Hepatocyte (in vitro differentiated cells): ENCODE measurements around the gene MEGF8.

Experiments
- EZH2 ChIP-seq: fragments of 200-600 bp; sonication (generic); IDR thresholded peaks from 2 replicates; pipeline ENCODE4 v1.6.1; 2016; ENCODE audit warnings: antibody characterized with exemption, mild to moderate bottlenecking, borderline replicate concordance
- EZH2phosphoT487 ChIP-seq: fragments of 200-600 bp; sonication (generic); IDR thresholded peaks from one replicate; pipeline ENCODE4 v1.6.1; 2018; ENCODE audit warnings: antibody characterized with exemption, mild to moderate bottlenecking, low read depth, moderate library complexity; ENCODE audit not compliant: unreplicated experiment, severe bottlenecking

DNA sequence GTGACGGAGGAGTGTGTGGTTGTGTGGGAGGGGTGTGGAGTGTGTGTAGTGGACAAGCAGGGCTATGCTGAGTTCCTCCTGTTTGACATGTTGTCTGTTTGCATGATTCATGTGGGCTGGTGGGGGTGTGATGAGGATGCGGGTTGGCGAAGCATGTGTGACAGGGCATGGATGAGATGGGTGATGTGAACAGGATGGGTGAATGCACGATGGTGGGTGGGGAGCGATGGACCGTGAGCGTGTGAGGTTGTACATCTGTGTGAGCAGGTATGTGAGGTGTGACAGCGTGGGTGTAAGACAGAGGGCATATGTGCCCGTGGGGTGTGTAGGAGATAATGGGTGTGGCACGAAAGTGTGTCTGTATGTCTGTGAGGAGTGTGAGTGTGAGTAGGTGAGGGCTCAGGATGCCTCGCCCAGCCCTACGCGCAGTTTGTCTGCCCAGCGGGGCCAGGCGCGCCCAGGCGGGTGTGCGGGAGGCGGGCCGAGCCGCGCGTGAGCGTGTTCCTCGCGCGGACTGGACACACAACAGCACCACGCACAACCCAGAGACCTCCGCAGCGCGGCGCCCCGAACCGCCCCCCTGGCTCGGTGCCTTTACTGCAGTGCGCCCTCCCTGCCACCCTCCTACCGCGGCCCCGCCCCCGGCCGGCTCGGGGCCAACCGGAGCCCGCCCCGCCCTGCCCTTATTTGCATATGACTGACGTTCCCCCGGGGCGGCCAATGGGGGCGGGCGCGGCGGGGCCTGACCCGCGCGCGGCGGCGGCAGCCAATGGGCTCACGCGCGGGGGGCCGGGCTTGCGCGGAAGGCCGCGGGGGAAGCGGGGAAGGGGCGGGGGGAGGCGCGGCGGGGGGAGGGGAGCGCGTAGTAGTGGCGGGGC lies 42.0 kb upstream of the MEGF8 start:
- TF ChIP-seq EZH2phosphoT487 (no peak), EZH2 (no peak)
